ENCODE results near the gene RTN1.
A peak's percentile ranks its signal among the peaks of the same experiment; 100 is the strongest.

Gene RTN1

DNA sequence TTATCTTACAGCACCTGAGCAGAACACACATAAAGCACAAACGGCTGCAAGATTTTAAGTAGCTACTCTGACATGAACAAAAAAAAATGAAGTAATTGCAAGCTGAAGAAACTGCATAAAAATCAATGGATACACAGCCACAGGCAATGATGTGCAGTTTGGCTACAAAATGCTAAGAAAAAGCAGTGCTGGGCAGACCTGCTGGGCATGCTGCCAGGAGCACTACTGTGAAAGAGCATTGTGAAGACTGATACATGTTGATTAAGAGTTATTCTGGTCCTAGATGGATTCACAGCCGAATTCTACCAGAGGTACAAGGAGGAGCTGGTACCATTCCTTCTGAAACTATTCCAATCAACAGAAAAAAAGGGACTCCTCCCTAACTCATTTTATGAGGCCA, 20.1 kb upstream of the RTN1 start:
- H3K27me3 ChIP-seq (ENCODE audit: insufficient read depth, low read length) = no peaks in the 10 kb centered on the region
- no peaks in the 10 kb centered on the region for H3K9me3 ChIP-seq (ENCODE audit: insufficient read depth, low read depth, low read length)
- no peak overlapping the region for H3K27ac ChIP-seq (ENCODE audit: low read length)
- H3K9ac ChIP-seq (ENCODE audit: low read depth, low read length) = no peak overlapping the region
- H3K36me3 ChIP-seq (ENCODE audit: insufficient read depth, low read depth, low read length) = no peaks in the 10 kb centered on the region
- H3K4me1 ChIP-seq (ENCODE audit: insufficient read depth, low read length) = no peaks in the 10 kb centered on the region
- H3K4me3 ChIP-seq (ENCODE audit: low read length) = no peak overlapping the region

DNA sequence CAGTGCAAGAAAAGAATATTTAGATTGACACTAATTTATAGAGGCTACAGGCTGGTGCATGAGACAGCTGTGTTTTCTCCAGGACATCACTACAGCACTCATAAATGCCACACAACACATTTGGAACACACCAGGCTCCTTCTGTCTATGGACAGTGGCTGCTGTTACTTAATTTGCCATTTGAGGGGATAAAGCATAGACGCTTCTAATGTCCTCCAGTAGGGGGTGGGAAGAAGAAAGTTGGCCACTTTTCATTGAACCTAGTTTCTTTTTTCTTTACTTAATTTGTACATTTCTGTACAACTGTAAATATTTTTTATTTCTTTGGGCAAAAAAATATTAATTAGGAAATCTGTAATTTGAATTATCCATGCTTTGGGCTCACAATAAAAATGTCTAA, 12.4 kb upstream of the RTN1 start:
- H3K4me1 ChIP-seq (ENCODE audit: insufficient read depth, low read length) = no peaks in the 10 kb centered on the region
- H3K27me3 ChIP-seq (ENCODE audit: insufficient read depth, low read length) = no peaks in the 10 kb centered on the region; the same call in 1 of the 2 replicates
- H3K27ac ChIP-seq (ENCODE audit: low read length) = no peak overlapping the region
- no peak overlapping the region for H3K4me3 ChIP-seq (ENCODE audit: low read length)
- H3K9ac ChIP-seq (ENCODE audit: low read depth, low read length) = no peak overlapping the region
- H3K9me3 ChIP-seq (ENCODE audit: insufficient read depth, low read depth, low read length) = no peaks in the 10 kb centered on the region
- H3K36me3 ChIP-seq (ENCODE audit: insufficient read depth, low read depth, low read length) = no peaks in the 10 kb centered on the region

- Histone ChIP-seq H3K27me3 (ENCODE audit: insufficient read depth, low read length) (peaks cover 66% of the 10 kb centered on the region), H3K36me3 (ENCODE audit: insufficient read depth, low read depth, low read length) (no peaks in the 10 kb centered on the region), H3K4me1 (ENCODE audit: insufficient read depth, low read length) (0 out of 2 replicates have a peak, but pooled peaks cover 5% of the 10 kb centered on the region), H3K9ac (ENCODE audit: low read depth, low read length) (peak overlapping the region; percentile 35; the same call in 1 of the 2 replicates), H3K27ac (ENCODE audit: low read length) (no peak overlapping the region), H3K4me3 (ENCODE audit: low read length) (peak overlapping the region; percentile 72), H3K9me3 (ENCODE audit: insufficient read depth, low read depth, low read length) (no peaks in the 10 kb centered on the region)
These were observed 555 bp upstream of the RTN1 start for GRCh38 chr14:59871166-59871495.

DNA sequence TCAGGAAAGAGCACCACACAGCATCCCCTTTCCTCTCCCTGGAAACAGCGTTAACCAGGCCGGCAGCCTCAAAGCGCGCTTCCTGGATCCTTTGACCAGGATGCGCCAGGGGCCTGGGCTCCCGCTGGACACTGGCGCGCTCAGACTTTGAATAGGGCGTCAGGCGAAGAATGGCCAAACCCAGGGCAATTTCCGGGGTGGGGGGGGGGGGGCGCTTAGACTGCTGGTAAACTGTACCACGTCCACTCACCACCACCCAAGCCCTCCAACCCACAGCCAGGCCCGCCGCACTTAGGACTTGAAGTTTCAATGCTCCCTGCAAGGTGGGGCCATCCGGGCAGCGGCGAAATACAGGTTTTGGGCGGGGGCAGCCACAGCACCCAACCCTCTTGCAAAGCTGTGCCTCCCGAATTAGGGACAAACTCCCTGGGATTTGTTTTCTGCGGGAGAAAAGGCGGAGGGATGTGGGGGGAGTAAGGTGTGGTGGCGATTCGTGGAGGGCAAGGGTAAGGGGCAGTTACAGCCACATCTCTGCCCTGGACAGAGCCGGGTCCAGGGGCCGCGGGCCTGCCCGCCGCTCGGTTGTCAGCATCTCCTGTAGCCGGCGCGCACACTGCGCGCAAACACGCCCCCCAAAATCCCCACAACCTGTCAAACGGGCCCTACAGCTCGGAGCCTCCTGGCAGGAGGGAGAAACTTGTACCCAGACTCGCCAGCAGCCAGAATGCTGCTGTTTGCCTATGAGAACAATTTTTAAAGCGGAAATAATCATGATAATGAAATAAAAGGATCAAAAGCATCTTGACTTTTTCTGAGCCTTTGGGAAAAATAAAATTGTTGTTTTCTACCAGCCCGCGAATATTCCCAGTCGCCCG, 958 bp downstream of the RTN1 start:
- peak overlapping the region; percentile 72; the same call in 1 of the 2 replicates for H3K4me3 ChIP-seq (ENCODE audit: low read length)
- no peak overlapping the region for H3K9ac ChIP-seq (ENCODE audit: low read depth, low read length)
- 0 out of 2 replicates have a peak, but pooled peaks cover 5% of the 10 kb centered on the region for H3K4me1 ChIP-seq (ENCODE audit: insufficient read depth, low read length)
- H3K9me3 ChIP-seq (ENCODE audit: insufficient read depth, low read depth, low read length) = no peaks in the 10 kb centered on the region
- peaks cover 66% of the 10 kb centered on the region for H3K27me3 ChIP-seq (ENCODE audit: insufficient read depth, low read length)
- no peaks in the 10 kb centered on the region for H3K36me3 ChIP-seq (ENCODE audit: insufficient read depth, low read depth, low read length)
- no peak overlapping the region for H3K27ac ChIP-seq (ENCODE audit: low read length)

- no peaks in the 10 kb centered on the region; the same call in 1 of the 2 replicates for H3K9me3 ChIP-seq (ENCODE audit: insufficient read depth, low read depth, low read length)
- H3K4me1 ChIP-seq (ENCODE audit: insufficient read depth, low read length) = 0 out of 2 replicates have a peak, but pooled peaks cover 5% of the 10 kb centered on the region
- no peak overlapping the region for H3K9ac ChIP-seq (ENCODE audit: low read depth, low read length)
- no peaks in the 10 kb centered on the region for H3K36me3 ChIP-seq (ENCODE audit: insufficient read depth, low read depth, low read length)
- peaks cover 60% of the 10 kb centered on the region for H3K27me3 ChIP-seq (ENCODE audit: insufficient read depth, low read length)
- no peak overlapping the region for H3K27ac ChIP-seq (ENCODE audit: low read length)
- no peak overlapping the region for H3K4me3 ChIP-seq (ENCODE audit: low read length)
These were observed 2.6 kb downstream of the RTN1 start for GRCh38 chr14:59868021-59868420.

DNA sequence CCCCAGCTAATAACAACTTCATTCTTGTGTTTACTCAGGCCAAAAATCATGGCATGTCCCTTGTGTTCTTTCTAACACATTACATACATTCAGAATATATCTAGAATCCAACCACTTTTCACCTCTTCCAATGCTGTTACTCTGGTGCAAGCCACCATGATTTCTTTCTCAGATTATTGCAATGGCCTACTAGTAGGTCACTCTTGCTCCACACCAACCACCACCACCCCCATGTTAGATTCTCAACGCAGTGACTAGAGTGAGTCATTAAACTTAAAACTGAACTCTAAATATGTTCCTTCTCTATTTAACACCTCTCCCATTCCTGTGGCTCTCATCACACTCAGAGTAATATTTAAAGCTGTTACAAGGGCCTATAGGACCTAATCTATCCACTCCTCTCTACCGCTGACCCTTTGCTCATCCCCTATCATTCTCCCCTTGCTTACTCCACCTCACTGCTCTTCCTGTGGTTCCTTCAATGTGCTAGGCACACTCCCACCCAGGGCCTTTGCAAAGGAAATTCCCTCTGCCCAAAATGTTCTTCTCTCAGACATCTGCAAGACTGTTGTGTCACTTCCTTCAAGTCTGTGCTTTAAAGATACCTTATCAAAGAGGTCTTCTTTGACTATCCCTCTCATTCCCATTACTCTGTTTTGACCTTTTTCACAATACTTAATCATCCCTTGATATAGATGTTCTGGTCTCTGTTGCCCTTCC, 6.6 kb downstream of the RTN1 start:
- Histone ChIP-seq H3K27ac (ENCODE audit: low read length) (no peak overlapping the region), H3K9me3 (ENCODE audit: insufficient read depth, low read depth, low read length) (peaks cover 16% of the 10 kb centered on the region), H3K27me3 (ENCODE audit: insufficient read depth, low read length) (peaks cover 21% of the 10 kb centered on the region), H3K4me3 (ENCODE audit: low read length) (no peak overlapping the region), H3K4me1 (ENCODE audit: insufficient read depth, low read length) (no peaks in the 10 kb centered on the region), H3K36me3 (ENCODE audit: insufficient read depth, low read depth, low read length) (no peaks in the 10 kb centered on the region), H3K9ac (ENCODE audit: low read depth, low read length) (no peak overlapping the region)

GRCh38 chr14:59857328-59857727, 13.2 kb downstream of the RTN1 start:
- no peak overlapping the region for H3K4me3 ChIP-seq (ENCODE audit: low read length)

DNA sequence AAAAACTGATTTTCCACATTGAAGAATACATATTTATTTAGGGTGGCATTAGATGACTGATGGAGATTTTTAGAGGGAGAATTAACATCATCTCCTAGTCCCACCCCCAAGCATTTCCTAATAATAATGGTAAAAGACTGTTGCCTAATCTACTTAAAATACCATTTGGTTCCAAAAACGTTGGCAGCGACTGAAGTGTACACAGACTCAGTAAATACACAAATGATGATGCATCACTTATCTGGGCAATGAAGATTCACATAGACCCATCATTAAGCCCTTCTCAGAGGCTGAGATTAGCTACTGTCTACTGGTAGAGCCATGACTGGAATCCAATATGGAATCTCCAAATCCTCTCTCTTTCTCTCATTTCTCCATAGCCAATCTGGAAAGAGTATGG, 18.2 kb downstream of the RTN1 start:
- no peak overlapping the region for H3K4me3 ChIP-seq (ENCODE audit: low read length)
- H3K27me3 ChIP-seq (ENCODE audit: insufficient read depth, low read length) = no peaks in the 10 kb centered on the region
- no peaks in the 10 kb centered on the region for H3K36me3 ChIP-seq (ENCODE audit: insufficient read depth, low read depth, low read length)
- no peak overlapping the region for H3K9ac ChIP-seq (ENCODE audit: low read depth, low read length)
- H3K27ac ChIP-seq (ENCODE audit: low read length) = no peak overlapping the region
- no peaks in the 10 kb centered on the region for H3K4me1 ChIP-seq (ENCODE audit: insufficient read depth, low read length)
- H3K9me3 ChIP-seq (ENCODE audit: insufficient read depth, low read depth, low read length) = no peaks in the 10 kb centered on the region

More at GRCh38 chr14:59857328-59857727, 13.2 kb downstream of the RTN1 start:
- no peaks in the 10 kb centered on the region for H3K4me1 ChIP-seq (ENCODE audit: insufficient read depth, low read length)
- H3K27ac ChIP-seq (ENCODE audit: low read length) = no peak overlapping the region
- no peaks in the 10 kb centered on the region for H3K36me3 ChIP-seq (ENCODE audit: insufficient read depth, low read depth, low read length)
- no peaks in the 10 kb centered on the region for H3K27me3 ChIP-seq (ENCODE audit: insufficient read depth, low read length)
- H3K9me3 ChIP-seq (ENCODE audit: insufficient read depth, low read depth, low read length) = peaks cover 19% of the 10 kb centered on the region
- no peak overlapping the region for H3K9ac ChIP-seq (ENCODE audit: low read depth, low read length)

- no peak overlapping the region for H3K4me3 ChIP-seq (ENCODE audit: low read length)
- H3K27me3 ChIP-seq (ENCODE audit: insufficient read depth, low read length) = no peaks in the 10 kb centered on the region
- no peak overlapping the region for H3K9ac ChIP-seq (ENCODE audit: low read depth, low read length)
- no peaks in the 10 kb centered on the region for H3K4me1 ChIP-seq (ENCODE audit: insufficient read depth, low read length)
- no peak overlapping the region for H3K27ac ChIP-seq (ENCODE audit: low read length)
- no peaks in the 10 kb centered on the region for H3K9me3 ChIP-seq (ENCODE audit: insufficient read depth, low read depth, low read length)
- H3K36me3 ChIP-seq (ENCODE audit: insufficient read depth, low read depth, low read length) = no peaks in the 10 kb centered on the region
These were observed 20.1 kb downstream of the RTN1 start for GRCh38 chr14:59850458-59850857.

GRCh38 chr14:59849411-59850130, 21.0 kb downstream of the RTN1 start:
- H3K27me3 ChIP-seq (ENCODE audit: insufficient read depth, low read length) = no peaks in the 10 kb centered on the region
- no peak overlapping the region for H3K4me3 ChIP-seq (ENCODE audit: low read length)
- H3K9me3 ChIP-seq (ENCODE audit: insufficient read depth, low read depth, low read length) = no peaks in the 10 kb centered on the region
- no peaks in the 10 kb centered on the region for H3K36me3 ChIP-seq (ENCODE audit: insufficient read depth, low read depth, low read length)
- no peak overlapping the region for H3K9ac ChIP-seq (ENCODE audit: low read depth, low read length)
- no peaks in the 10 kb centered on the region for H3K4me1 ChIP-seq (ENCODE audit: insufficient read depth, low read length)
- no peak overlapping the region for H3K27ac ChIP-seq (ENCODE audit: low read length)

DNA sequence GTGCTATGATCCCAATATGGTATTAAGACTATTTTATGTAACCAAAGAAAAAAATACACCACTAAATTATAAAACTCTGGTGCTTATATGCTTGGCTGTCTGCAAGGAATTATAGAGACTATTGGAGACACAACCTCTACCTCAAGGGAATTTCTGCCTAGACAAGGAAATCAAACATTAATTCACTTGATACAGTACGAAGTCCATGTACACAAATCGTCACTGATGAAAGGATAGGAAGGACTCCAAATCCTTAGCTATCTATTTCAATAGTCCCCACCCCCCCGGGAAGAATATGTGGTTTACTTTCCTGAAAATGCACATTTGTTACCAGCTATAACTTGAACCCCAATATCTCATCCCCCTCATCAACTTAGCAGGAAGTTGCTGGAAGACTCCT, 21.9 kb downstream of the RTN1 start:
- no peak overlapping the region for H3K27ac ChIP-seq (ENCODE audit: low read length)
- H3K36me3 ChIP-seq (ENCODE audit: insufficient read depth, low read depth, low read length) = no peaks in the 10 kb centered on the region
- H3K9me3 ChIP-seq (ENCODE audit: insufficient read depth, low read depth, low read length) = no peaks in the 10 kb centered on the region

More for the DNA sequence above, 21.9 kb downstream of the RTN1 start:
- H3K4me1 ChIP-seq (ENCODE audit: insufficient read depth, low read length) = no peaks in the 10 kb centered on the region
- H3K4me3 ChIP-seq (ENCODE audit: low read length) = no peak overlapping the region
- no peak overlapping the region for H3K9ac ChIP-seq (ENCODE audit: low read depth, low read length)
- no peaks in the 10 kb centered on the region for H3K27me3 ChIP-seq (ENCODE audit: insufficient read depth, low read length)

Data from iPS-20b (cell line).